Epithelial cell of proximal tubule (primary cell): Measurements from ENCODE around the gene MFN2. TPM values are rescaled to one million over a fixed set of nuclear protein-coding genes. Genes with fewer than 3 reads are reported as not detected.
"Not testable (repeated sequence)": the region's sequence is repeated elsewhere in the genome, so short reads cannot be mapped to it uniquely, and the experiment has no call there.

ENCODE experiments used
- DNase-seq: peaks from one replicate; pipeline ENCODE4 v3.0.0-alpha.2; 2011; ENCODE audit warnings: low read depth
- H3K4me3 ChIP-seq: 2 replicates; pipeline ENCODE4 v1.5.1; 2011; ENCODE audit warnings: low read depth, mild to moderate bottlenecking, low read length
- CTCF ChIP-seq: conservative IDR thresholded peaks from 2 replicates; pipeline ENCODE4 v1.5.1; 2012; ENCODE audit warnings: low read depth, mild to moderate bottlenecking, low read length
- total RNA-seq: library from RNA; depleted of rRNA; stranded (reverse); fragments of >200 nt; gene quantifications from 2 replicates; pipeline ENCODE4 v1.2.3, GENCODE V29; 2015

Gene MFN2
- total RNA-seq, 1 donor from 2014 or later = 53.6 TPM

GRCh38 chr1:12006167-12006921 lies 26.1 kb downstream of the MFN2 start:
- no peak for DNase-seq
- no peak overlapping the region for H3K4me3 ChIP-seq
- TF ChIP-seq CTCF = no peak

GRCh38 chr1:12007204-12007603 lies 27.0 kb downstream of the MFN2 start:
- no peak for DNase-seq
- no peak overlapping the region for H3K4me3 ChIP-seq
- TF ChIP-seq CTCF = no peak

- not testable (repeated sequence) for DNase-seq, H3K4me3 ChIP-seq
Measured at GRCh38 chr1:12008355-12008754, 28.1 kb downstream of the MFN2 start.

GRCh38 chr1:12009318-12009947 lies 29.2 kb downstream of the MFN2 start:
- no peak overlapping the region for H3K4me3 ChIP-seq
- no peak for DNase-seq
- no peak for TF ChIP-seq CTCF

GRCh38 chr1:12010746-12011570 lies 30.7 kb downstream of the MFN2 start:
- no peak overlapping the region for H3K4me3 ChIP-seq
- no peak for TF ChIP-seq CTCF
- no peak for DNase-seq

GRCh38 chr1:12011998-12012397 lies 31.8 kb downstream of the MFN2 start:
- TF ChIP-seq CTCF = no peak
- H3K4me3 ChIP-seq = no peak overlapping the region
- no peak for DNase-seq
